Activated naive CD8-positive, alpha-beta T cell treated with anti-CD3 and anti-CD28 coated beads, Interleukin-2, amount 50 U/mL, for 24 hours (primary cell): ENCODE measurements around the gene ACTN3.
"Not testable (repeated sequence)": the region's sequence is repeated elsewhere in the genome, so short reads cannot be mapped to it uniquely, and the experiment has no call there.

Experiments
- ATAC-seq: fragments of 150-1000 bp; cut with Tn5 transposase; one replicate; pipeline ENCODE4 v1.10.0; 2021
- DNase-seq: peaks from one replicate; pipeline ENCODE4 v3.0.0; 2021
- H3K27ac Mint-ChIP-seq: one replicate; pipeline ENCODE4 v1.8.0; 2021; ENCODE audit warnings: mild to moderate bottlenecking, mixed read lengths
- H3K27me3 Mint-ChIP-seq: one replicate; pipeline ENCODE4 v1.8.0; 2021; ENCODE audit warnings: mixed read lengths
- H3K36me3 Mint-ChIP-seq: one replicate; pipeline ENCODE4 v1.8.0; 2021; ENCODE audit warnings: low read depth, mixed read lengths
- H3K4me1 Mint-ChIP-seq: one replicate; pipeline ENCODE4 v1.8.0; 2021; ENCODE audit warnings: mixed read lengths
- H3K4me3 Mint-ChIP-seq: one replicate; pipeline ENCODE4 v1.8.0; 2021; ENCODE audit warnings: mild to moderate bottlenecking, moderate library complexity, mixed read lengths
- H3K9me3 Mint-ChIP-seq: one replicate; pipeline ENCODE4 v1.8.0; 2021; ENCODE audit warnings: mixed read lengths

The ACTN3 gene

GRCh38 chr11:66566221-66566620 is 19.5 kb downstream of the ACTN3 start:
- Mint-ChIP-seq H3K27me3 (peaks cover 6% of the 10 kb centered on the region), H3K4me3 (no peak overlapping the region), H3K27ac (no peak overlapping the region), H3K9me3 (no peaks in the 10 kb centered on the region), H3K36me3 (no peaks in the 10 kb centered on the region), H3K4me1 (peaks cover 12% of the 10 kb centered on the region)
- ATAC-seq = no peak
- no peak for DNase-seq

- H3K4me3 Mint-ChIP-seq = peak overlapping the region; percentile 67
- H3K9me3 Mint-ChIP-seq = no peaks in the 10 kb centered on the region
- no peak overlapping the region for H3K27ac Mint-ChIP-seq
- DNase-seq (no peak), ATAC-seq (no peak)
- H3K36me3 Mint-ChIP-seq = no peaks in the 10 kb centered on the region
- H3K4me1 Mint-ChIP-seq = peaks cover 12% of the 10 kb centered on the region
- H3K27me3 Mint-ChIP-seq = peaks cover 6% of the 10 kb centered on the region
Observed at GRCh38 chr11:66567787-66568123, 21.1 kb downstream of the ACTN3 start.

GRCh38 chr11:66568124-66568916 is 21.6 kb downstream of the ACTN3 start, which contains the start of gene CTSF:
CTSF (minus strand) TSS chr11:66568606; CDS start chr11:66568486, 120 bp downstream.
- H3K27ac Mint-ChIP-seq = peak within 1 kb of the TSS; percentile 60
- H3K9me3 Mint-ChIP-seq = no peaks in the 10 kb centered on the region
- H3K4me1 Mint-ChIP-seq = peaks cover 12% of the 10 kb centered on the region
- peak within 1 kb of the TSS; percentile 77 for H3K4me3 Mint-ChIP-seq
- H3K27me3 Mint-ChIP-seq = peaks cover 6% of the 10 kb centered on the region
- peak; percentile 88 for ATAC-seq
- no peaks in the 10 kb centered on the region for H3K36me3 Mint-ChIP-seq
- DNase-seq = peak; percentile 76

DNA sequence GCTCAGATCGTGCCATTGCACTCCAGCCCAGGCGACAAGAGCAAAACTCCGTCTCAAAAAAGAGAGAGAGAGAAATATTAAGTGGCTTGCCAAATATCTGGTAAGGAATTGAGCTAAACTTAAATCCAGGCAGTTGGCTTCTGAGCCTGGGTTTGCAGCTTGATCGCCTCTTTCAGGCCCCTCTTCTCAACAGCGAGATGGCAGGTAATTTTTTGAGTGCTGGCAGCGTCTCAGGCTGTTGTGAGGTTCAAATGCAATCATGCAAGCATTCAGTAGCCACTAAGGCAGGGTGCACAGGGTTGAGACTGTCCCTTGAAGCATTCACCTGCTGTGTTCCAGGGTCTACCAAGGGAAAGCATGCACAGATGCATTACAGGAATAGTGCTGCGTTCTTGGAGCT is 22.4 kb downstream of the ACTN3 start:
- Mint-ChIP-seq H3K9me3 (no peaks in the 10 kb centered on the region), H3K4me1 (peaks cover 12% of the 10 kb centered on the region), H3K27me3 (peaks cover 6% of the 10 kb centered on the region), H3K4me3 (no peak overlapping the region), H3K27ac (no peak overlapping the region), H3K36me3 (no peaks in the 10 kb centered on the region)
- DNase-seq = no peak
- ATAC-seq = no peak

DNA sequence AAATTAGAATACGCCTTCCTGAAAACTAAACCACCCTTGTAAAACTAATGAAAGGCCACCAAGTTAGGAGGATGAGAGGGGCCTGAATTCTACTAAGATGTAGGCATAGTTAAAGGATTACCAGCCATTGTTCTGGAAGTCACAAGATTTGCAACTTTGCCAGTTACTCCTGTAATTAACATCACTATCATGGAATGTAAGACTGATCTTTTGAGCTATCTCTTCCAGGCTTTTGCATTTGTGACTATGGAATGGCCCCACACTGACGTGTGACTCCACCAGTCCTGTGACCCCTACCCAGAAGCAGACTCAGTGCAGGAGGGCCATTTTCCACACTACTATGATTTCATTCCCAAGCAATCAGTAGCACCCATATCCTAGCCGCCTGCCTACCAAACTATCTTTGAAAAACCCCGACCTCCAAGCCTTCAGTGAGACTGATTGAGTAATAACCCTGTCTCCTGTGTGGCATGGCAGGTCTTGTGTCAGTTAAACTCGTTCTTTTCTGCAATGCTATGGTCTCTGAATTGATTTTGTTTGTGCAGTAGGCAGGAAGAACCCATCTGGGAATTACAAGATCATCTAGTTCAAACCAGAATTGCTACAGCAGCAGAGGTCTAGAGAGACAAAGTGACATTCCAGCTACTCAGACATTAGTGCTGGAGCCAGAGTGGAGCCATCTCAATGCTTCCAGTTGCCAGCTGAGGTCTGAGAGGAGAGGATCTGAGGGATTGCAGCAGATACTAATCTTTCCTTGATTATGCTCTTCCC is 23.6 kb downstream of the ACTN3 start:
- DNase-seq (no peak), ATAC-seq (no peak)
- Mint-ChIP-seq H3K4me3 (no peak overlapping the region), H3K27me3 (peaks cover 6% of the 10 kb centered on the region), H3K36me3 (no peaks in the 10 kb centered on the region), H3K9me3 (no peaks in the 10 kb centered on the region), H3K27ac (no peak overlapping the region), H3K4me1 (peaks cover 12% of the 10 kb centered on the region)

DNA sequence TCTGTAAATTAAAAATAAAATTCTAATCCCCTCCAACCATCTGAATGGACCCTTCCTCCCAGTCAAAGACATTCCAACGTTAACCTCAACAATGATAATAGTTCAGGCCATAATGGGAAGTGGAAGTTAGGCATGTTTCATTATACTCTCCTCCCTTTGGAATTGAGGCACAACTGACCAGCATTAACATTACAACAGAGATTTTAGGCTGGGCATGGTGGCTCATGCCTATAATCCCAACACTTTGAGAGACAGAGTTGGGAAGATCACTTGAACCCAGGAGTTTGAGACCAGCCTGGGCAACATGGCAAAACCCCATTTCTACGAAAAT is 24.1 kb downstream of the ACTN3 start:
- H3K27ac Mint-ChIP-seq = no peak overlapping the region
- H3K27me3 Mint-ChIP-seq = peaks cover 6% of the 10 kb centered on the region
- no peaks in the 10 kb centered on the region for H3K36me3 Mint-ChIP-seq
- H3K9me3 Mint-ChIP-seq = no peaks in the 10 kb centered on the region
- DNase-seq (no peak), ATAC-seq (no peak)
- H3K4me3 Mint-ChIP-seq = no peak overlapping the region
- peaks cover 12% of the 10 kb centered on the region for H3K4me1 Mint-ChIP-seq

DNA sequence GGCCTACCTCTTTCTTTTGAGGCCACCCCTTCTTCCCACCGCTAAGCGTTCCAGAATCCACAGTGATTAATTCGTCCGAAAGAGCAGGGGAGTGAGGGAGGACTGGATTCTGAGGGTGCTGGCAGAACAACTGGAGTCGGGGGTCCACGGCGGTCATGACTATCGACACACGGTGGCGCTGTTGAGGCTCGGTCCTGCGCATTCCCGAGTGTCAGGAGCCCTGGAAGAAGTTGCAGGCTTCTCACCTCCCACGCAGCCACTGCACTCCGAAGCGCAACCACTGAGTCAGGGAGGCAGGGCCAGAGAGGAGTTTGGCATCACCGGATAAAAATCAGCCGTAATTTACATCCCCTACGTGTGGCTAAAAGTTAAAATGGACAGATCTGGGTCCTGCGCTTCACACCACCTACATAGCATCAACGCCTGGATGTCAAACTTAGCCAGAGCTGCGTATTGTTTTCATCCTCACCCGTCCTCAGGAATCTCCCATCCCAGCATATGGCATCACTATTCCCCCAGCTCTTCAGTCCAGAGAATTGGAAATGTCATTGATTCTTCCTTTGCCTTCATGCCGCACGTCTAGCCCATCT is 32.4 kb downstream of the ACTN3 start:
- H3K4me1 Mint-ChIP-seq = peaks cover 17% of the 10 kb centered on the region
- peaks cover 2% of the 10 kb centered on the region for H3K27me3 Mint-ChIP-seq

GRCh38 chr11:66580803-66581202 is 34.1 kb downstream of the ACTN3 start:
- H3K4me1 Mint-ChIP-seq = peaks cover 17% of the 10 kb centered on the region
- ATAC-seq = no peak
- H3K27me3 Mint-ChIP-seq = peaks cover 2% of the 10 kb centered on the region
- no peak overlapping the region for H3K4me3 Mint-ChIP-seq
- peaks cover 5% of the 10 kb centered on the region for H3K9me3 Mint-ChIP-seq
- no peak overlapping the region for H3K27ac Mint-ChIP-seq
- no peak for DNase-seq
- H3K36me3 Mint-ChIP-seq = no peaks in the 10 kb centered on the region

More for the DNA sequence above, 32.4 kb downstream of the ACTN3 start:
- H3K27ac Mint-ChIP-seq = peak overlapping the region; percentile 12
- peak; percentile 90 for DNase-seq
- no peaks in the 10 kb centered on the region for H3K36me3 Mint-ChIP-seq
- no peak overlapping the region for H3K4me3 Mint-ChIP-seq
- peak; percentile 98 for ATAC-seq
- H3K9me3 Mint-ChIP-seq = peaks cover 5% of the 10 kb centered on the region

DNA sequence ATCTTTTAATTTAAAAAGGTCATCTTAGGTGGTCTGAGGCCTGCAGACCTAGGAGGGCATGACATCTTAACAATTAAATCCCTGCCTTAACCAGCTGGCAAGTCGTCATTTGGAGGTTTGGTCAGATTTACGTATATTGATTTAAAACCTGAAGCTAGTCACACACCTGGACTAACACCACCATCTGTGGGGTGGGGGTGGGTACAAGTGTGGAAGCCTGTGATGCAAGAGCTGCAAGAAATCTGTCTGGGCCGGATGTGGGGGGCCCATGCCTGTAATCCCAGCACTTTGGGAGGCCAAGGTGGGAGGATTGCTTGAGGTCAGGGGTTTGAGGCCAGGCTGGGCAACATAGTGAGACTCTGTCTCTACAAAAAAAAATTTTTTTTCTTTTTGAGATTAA is 34.6 kb downstream of the ACTN3 start:
- peaks cover 5% of the 10 kb centered on the region for H3K9me3 Mint-ChIP-seq
- DNase-seq = no peak
- H3K4me1 Mint-ChIP-seq = peaks cover 17% of the 10 kb centered on the region
- H3K27ac Mint-ChIP-seq = no peak overlapping the region
- H3K27me3 Mint-ChIP-seq = peaks cover 2% of the 10 kb centered on the region
- H3K4me3 Mint-ChIP-seq = no peak overlapping the region
- no peaks in the 10 kb centered on the region for H3K36me3 Mint-ChIP-seq
- no peak for ATAC-seq

DNA sequence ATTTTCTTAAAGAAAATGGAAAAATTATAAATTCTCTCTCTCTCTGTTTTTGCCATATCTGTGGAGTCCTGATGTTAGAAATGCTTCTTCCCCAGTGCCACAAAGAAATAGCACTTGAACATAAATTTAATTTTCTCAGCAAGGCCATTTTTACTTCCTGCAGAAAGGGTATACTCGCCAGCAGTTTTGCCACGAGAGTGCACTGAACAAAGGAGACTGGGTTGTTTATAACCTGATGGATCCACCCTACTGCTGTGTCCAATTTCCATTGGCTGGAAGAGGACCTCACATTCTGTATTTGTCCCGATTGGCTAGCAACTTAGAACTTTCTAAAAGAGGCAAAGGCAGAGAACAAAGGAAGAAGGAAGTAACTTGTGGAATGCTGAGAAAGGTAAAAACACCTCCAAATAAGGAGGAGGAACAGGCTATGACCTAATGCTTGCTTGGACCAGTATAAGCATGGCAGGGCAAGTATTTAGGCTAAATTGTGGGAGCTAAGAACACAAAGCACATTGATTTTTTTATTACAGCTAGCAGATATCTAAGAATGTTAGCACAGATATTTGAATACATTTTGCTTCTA is 36.0 kb downstream of the ACTN3 start:
- ATAC-seq, H3K27ac Mint-ChIP-seq, H3K9me3 Mint-ChIP-seq, H3K27me3 Mint-ChIP-seq, H3K36me3 Mint-ChIP-seq, H3K4me3 Mint-ChIP-seq, DNase-seq: not testable (repeated sequence)
- H3K4me1 Mint-ChIP-seq = peaks cover 17% of the 10 kb centered on the region

- not testable (repeated sequence) for ATAC-seq, H3K27ac Mint-ChIP-seq, DNase-seq, H3K4me3 Mint-ChIP-seq, H3K36me3 Mint-ChIP-seq, H3K9me3 Mint-ChIP-seq, H3K4me1 Mint-ChIP-seq, H3K27me3 Mint-ChIP-seq
Observed at GRCh38 chr11:66585447-66585846, 38.7 kb downstream of the ACTN3 start.

- no peak for DNase-seq
- H3K27ac Mint-ChIP-seq = no peak overlapping the region
- H3K4me1 Mint-ChIP-seq = peaks cover under 1% of the 10 kb centered on the region
- no peak overlapping the region for H3K4me3 Mint-ChIP-seq
- no peaks in the 10 kb centered on the region for H3K27me3 Mint-ChIP-seq
- H3K9me3 Mint-ChIP-seq = peaks cover 5% of the 10 kb centered on the region
- H3K36me3 Mint-ChIP-seq = no peaks in the 10 kb centered on the region
- ATAC-seq = no peak
Observed at GRCh38 chr11:66586136-66586535, 39.4 kb downstream of the ACTN3 start.

DNA sequence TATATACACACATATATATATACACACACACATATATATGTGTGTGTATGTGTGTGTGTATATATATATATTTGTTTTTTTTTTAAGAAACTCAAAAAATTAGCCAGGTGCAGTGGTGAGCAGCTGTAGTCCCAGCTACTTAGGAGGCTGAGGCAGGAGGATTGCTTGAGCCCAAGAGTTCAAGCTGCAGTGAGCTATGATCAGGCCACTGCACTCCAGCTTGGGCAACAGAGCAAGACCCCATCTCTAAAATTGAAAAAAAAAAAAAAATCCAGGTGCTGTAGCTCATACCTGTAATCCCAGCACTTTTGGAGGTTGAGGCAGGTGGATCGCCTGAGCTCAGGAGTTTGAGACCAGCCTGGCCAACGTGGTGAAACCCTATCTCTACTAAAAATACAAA is 42.6 kb downstream of the ACTN3 start:
- not testable (repeated sequence) for DNase-seq, H3K27ac Mint-ChIP-seq, H3K36me3 Mint-ChIP-seq, H3K4me3 Mint-ChIP-seq, ATAC-seq, H3K9me3 Mint-ChIP-seq, H3K27me3 Mint-ChIP-seq
- H3K4me1 Mint-ChIP-seq = peaks cover 18% of the 10 kb centered on the region

DNA sequence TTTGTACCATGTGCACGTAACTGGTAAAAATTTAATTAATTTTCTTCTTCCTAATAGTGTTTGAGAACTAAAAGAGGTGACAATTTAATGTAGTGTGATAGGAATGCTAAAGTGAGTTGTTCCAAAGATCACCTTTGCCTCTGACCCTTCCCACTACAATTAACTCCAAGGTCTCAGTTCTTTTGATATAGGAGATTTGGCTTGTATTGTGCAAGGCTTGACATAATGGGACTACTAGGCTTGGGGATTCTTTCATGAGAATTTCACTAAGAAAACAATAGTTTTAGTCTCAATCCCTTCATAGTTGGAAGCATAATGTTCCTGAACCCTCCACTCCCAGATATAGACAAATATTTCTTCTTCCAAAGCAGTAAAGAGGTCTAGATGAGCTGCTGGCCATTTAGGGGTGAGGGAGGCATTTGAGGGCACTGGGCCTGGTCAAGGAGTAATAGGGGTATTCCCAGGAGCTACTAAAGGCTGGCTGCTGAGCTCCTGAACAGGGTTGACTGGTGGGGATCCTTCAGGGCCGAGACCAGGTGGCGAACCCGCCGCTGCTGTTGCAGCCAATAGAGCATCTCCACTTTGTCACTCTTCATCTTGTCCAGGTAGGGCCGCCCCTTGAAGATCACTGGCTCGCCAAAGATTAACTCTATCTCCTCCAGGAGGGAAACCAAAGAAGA is 43.4 kb downstream of the ACTN3 start:
- H3K4me1 Mint-ChIP-seq = peaks cover 24% of the 10 kb centered on the region
- no peak overlapping the region for H3K27ac Mint-ChIP-seq
- H3K36me3 Mint-ChIP-seq = no peaks in the 10 kb centered on the region
- no peaks in the 10 kb centered on the region for H3K9me3 Mint-ChIP-seq
- no peak for ATAC-seq
- H3K4me3 Mint-ChIP-seq = no peak overlapping the region
- DNase-seq = no peak
- no peaks in the 10 kb centered on the region for H3K27me3 Mint-ChIP-seq
